ENCODE data around the gene SLC26A9. TPM values are rescaled to one million over a fixed set of nuclear protein-coding genes. Genes with fewer than 3 reads are reported as not detected.

Gene SLC26A9
- total RNA-seq, 1 donor: not detected

DNA sequence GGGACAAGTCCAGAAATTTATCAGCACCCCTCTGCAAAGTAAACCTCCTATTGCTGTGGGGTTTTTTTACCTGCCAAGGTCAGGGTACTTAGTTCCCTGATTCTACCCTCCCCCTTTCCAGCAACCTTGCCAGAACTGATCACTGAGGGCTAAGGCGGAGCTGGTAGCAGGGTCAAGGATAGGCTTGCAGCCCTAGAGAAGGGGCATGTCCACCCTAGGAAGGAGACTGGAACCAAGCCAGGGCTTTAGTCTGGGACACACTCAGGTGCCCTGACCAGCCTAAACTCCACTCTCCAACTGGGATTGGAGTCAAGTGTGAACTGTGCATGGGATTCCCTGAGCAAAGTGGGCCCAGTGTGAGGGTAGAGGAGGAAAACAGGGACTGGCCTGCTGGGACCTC is 6.5 kb upstream of the SLC26A9 start:
- DNase-seq (ENCODE audit: low read depth): no peak
- no peak for TF ChIP-seq CTCF (IDR thresholded peaks at IDR 0.05; ENCODE audit: insufficient read depth, low read depth, low read length)
- no peak overlapping the region for H3K4me3 ChIP-seq (ENCODE audit: low read depth, low read length)

DNA sequence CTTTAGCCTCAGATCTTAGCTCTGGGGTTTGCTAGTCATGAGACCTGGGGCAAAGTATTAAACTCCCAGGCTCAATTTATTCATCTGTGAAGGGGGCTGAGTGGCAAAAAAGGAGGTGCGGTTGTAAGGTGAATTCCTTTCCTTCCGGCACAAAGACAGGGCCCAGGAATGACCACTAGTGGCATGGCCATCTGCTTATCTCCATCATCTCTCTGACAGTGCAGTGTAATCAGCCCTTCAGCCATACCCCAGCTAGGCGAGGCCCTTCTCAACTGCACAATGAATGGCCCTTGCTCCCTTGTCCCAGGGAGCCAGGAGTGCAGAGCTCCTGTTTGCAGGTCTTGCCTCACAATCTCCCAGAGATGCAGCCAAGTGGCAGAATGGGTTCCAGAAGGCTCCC is 5.6 kb upstream of the SLC26A9 start:
- no peak for TF ChIP-seq CTCF (IDR thresholded peaks at IDR 0.05; ENCODE audit: insufficient read depth, low read depth, low read length)
- H3K4me3 ChIP-seq (ENCODE audit: low read depth, low read length): no peak overlapping the region
- DNase-seq (ENCODE audit: low read depth): no peak

GRCh38 chr1:205948039-205948438 is 4.8 kb upstream of the SLC26A9 start:
- no peak for DNase-seq (ENCODE audit: low read depth)
- TF ChIP-seq CTCF (IDR thresholded peaks at IDR 0.05; ENCODE audit: insufficient read depth, low read depth, low read length): no peak

DNA sequence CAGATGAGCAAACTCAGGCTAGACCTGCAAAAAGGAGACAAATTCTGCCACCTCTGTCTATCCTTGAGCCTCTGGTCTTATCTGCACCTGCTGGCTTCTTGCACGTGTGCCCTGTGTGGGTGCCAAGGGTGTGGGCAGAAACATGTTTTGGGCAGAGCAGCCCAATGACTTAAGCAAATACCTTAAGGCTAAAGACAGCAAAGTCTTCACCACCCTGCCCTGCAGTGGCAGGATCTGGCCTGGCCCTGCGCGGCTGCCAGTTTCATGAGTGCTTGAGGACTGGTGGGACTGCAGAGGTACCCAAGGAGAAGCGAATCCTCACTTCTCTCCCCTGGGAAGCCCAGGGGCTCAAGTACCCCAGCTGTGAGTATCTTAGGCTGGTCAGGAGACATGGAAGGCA is 3.8 kb upstream of the SLC26A9 start:
- TF ChIP-seq CTCF (IDR thresholded peaks at IDR 0.05; ENCODE audit: insufficient read depth, low read depth, low read length): no peak
- no peak overlapping the region for H3K4me3 ChIP-seq (ENCODE audit: low read depth, low read length)
- no peak for DNase-seq (ENCODE audit: low read depth)

More at GRCh38 chr1:205948039-205948438, 4.8 kb upstream of the SLC26A9 start:
- no peak overlapping the region for H3K4me3 ChIP-seq (ENCODE audit: low read depth, low read length)

DNA sequence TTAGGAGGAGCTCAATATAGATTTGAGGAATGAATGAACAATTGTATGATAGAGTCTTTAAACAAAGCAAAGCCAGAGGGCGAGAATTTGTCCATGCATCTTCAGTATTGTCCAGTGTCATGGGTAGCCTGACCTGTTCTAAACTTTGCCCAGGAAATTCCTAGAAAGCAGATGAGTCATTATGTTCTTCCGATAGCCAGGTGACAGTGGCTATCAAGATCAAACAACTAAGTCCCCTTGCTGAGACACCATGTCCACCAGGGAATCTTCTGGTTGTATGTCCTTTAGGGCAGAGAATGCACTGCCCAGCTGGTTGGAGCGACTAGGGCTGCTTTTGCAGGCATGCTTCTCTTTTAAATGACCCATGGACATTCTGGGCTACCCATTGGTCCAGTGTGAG is 1.8 kb upstream of the SLC26A9 start:
- H3K4me3 ChIP-seq (ENCODE audit: low read depth, low read length): no peak overlapping the region
- TF ChIP-seq CTCF (IDR thresholded peaks at IDR 0.05; ENCODE audit: insufficient read depth, low read depth, low read length): no peak
- no peak for DNase-seq (ENCODE audit: low read depth)

GRCh38 chr1:205944525-205944924 is 1.3 kb upstream of the SLC26A9 start:
- no peak overlapping the region for H3K4me3 ChIP-seq (ENCODE audit: low read depth, low read length)
- no peak for DNase-seq (ENCODE audit: low read depth)
- no peak for TF ChIP-seq CTCF (IDR thresholded peaks at IDR 0.05; ENCODE audit: insufficient read depth, low read depth, low read length)

DNA sequence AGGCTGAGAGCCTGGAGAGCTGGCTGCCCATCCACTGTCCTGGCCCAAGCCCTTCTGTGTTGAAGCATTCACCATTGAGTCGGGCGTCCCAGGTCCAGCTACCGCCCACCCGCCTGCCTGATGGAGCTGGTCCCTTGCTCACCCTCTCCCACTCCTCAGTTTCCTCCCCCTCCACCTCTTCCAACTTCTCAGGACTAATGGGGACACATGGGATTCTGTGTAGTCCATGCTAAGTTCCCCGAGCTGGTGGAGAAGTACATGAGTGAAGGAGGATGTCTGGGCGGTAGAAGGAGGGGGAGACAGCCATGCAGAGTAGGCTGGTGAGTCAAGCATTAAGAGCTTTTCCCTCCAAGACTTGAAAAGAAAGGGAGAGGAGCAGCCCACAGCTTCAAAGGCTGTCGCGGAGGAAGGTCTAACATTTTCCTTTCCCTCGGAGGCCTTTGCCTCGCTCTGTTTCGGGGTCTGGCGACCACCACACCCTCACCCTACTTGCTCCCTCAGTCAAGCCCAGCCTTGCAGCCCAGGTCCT is 561 bp downstream of the SLC26A9 start:
- no peak for DNase-seq (ENCODE audit: low read depth)
- TF ChIP-seq CTCF (IDR thresholded peaks at IDR 0.05; ENCODE audit: insufficient read depth, low read depth, low read length): no peak
- H3K4me3 ChIP-seq (ENCODE audit: low read depth, low read length): no peak overlapping the region
